OCI-LY7 (cell line): ENCODE measurements around the gene SMAD4.

Experiments used
- EZH2phosphoT487 ChIP-seq: fragments of 200-600 bp; sonication (generic); IDR thresholded peaks from 2 replicates; pipeline ENCODE4 v1.6.1; 2018; ENCODE audit warnings: low read depth, borderline replicate concordance, mild to moderate bottlenecking, mixed run types, antibody characterized with exemption, low read length, moderate library complexity, mixed read lengths
- TF ChIP-seq, protein P1 (sequence below): fragments of 200-600 bp; sonication (generic); conservative IDR thresholded peaks from 2 replicates; pipeline ENCODE4 v1.5.1; 2014; ENCODE audit warnings: mild to moderate bottlenecking, antibody characterized with exemption, low read length, moderate library complexity, mixed read lengths

DNA sequence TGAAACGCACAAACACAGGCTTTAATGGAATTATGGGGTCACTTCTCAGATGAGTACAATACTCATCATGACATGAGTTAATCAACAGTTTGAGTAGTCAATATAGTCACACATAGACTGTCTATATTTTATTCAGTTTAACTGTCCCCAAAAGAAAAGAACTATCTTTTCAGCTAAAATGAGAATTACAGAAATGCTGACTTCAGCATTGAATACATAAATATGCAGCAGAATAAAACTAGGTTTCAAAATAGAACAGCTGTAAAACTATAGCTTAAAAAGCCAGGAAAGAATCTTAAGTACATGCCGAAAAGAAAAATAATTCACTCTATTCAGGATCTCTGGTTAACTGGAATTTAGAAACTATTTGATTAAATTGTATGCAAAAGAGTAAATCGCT is 30.0 kb downstream of the SMAD4 start:
- TF ChIP-seq, protein P1, sequence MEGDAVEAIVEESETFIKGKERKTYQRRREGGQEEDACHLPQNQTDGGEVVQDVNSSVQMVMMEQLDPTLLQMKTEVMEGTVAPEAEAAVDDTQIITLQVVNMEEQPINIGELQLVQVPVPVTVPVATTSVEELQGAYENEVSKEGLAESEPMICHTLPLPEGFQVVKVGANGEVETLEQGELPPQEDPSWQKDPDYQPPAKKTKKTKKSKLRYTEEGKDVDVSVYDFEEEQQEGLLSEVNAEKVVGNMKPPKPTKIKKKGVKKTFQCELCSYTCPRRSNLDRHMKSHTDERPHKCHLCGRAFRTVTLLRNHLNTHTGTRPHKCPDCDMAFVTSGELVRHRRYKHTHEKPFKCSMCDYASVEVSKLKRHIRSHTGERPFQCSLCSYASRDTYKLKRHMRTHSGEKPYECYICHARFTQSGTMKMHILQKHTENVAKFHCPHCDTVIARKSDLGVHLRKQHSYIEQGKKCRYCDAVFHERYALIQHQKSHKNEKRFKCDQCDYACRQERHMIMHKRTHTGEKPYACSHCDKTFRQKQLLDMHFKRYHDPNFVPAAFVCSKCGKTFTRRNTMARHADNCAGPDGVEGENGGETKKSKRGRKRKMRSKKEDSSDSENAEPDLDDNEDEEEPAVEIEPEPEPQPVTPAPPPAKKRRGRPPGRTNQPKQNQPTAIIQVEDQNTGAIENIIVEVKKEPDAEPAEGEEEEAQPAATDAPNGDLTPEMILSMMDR, result no peak
- no peak for TF ChIP-seq EZH2phosphoT487
